ENCODE data around the gene IGF2R.
"Not testable (repeated sequence)": the region's sequence is repeated elsewhere in the genome, so short reads cannot be mapped to it uniquely, and the experiment has no call there.

IGF2R gene

DNA sequence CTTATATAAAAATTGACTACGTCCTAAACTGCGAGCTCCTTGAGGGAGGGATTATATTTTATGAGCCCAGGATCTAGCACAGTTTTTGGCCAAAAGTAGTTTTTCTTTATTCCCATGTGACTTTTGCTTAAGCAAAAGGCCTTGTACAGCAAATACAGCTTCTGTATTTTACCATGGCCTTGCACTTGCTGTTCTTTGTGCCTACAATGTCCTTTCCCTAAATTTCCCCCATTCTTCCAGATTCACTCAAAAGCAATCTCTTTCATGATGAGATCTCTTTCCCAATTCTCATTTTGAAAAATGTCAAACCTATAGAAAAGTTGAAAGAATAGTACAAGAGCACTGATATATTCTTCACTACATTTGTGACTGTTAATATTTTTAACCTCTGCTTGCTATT lies 4.8 kb upstream of the IGF2R start:
- Histone ChIP-seq H3K4me2 (no peak overlapping the region), H3K4me3 (no peak overlapping the region), H4K20me1 (peaks cover under 1% of the 10 kb centered on the region; the same call in 1 of the 2 replicates), H3K36me3 (no peaks in the 10 kb centered on the region), H3K27me3 (no peaks in the 10 kb centered on the region), H3K9me3 (no peaks in the 10 kb centered on the region), H3K4me1 (peaks cover 6% of the 10 kb centered on the region), H3K27ac (no peak overlapping the region), H3K9ac (no peak overlapping the region)
- no peak for TF ChIP-seq Cebpa-rat (IDR thresholded peaks at IDR 0.05)

DNA sequence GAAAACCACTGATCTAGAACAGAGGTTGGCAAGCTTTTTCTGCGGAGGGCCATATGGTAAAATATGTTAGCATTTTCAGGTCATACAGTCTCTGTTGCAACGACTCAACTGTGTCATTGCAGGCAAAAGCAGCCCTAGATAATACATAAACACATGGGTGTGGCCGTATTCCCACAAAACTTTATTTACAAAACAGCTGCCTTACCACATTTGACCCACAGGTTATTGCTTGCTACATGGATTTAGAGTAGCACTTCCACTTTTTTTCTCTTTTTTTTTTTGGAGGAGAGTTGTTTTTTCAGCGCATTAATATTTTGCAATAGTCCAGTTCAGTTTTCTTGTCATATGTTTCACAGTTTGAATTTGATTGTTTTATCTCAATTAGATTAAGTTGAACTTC lies 2.5 kb upstream of the IGF2R start:
- no peak overlapping the region for H3K4me3 ChIP-seq
- no peak for TF ChIP-seq Cebpa-rat (IDR thresholded peaks at IDR 0.05)
- H3K9me3 ChIP-seq, result no peaks in the 10 kb centered on the region
- no peaks in the 10 kb centered on the region for H3K27me3 ChIP-seq
- H3K27ac ChIP-seq, result no peak overlapping the region
- peaks cover 21% of the 10 kb centered on the region for H4K20me1 ChIP-seq
- H3K9ac ChIP-seq, result no peak overlapping the region
- no peaks in the 10 kb centered on the region for H3K36me3 ChIP-seq
- no peak overlapping the region for H3K4me2 ChIP-seq
- peaks cover 20% of the 10 kb centered on the region for H3K4me1 ChIP-seq

DNA sequence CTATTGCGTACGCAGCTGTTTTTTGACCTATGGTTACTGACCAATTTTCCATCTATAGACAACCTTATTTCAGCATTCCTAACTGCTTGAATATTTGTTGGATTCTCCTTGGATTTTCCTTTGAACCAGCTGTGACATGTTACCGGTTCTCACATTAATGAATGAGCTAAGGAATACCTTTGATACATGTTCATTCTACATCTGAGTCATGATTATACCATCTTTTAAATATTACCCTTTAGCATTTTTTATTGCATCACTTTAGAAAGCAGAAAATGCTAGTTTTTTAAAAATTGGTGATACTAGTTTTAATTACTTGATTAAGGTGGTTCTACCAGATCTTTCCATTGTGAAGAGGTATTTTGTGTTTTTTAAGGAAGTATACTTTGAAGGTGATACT lies 1.9 kb upstream of the IGF2R start:
- Histone ChIP-seq H3K27ac (no peak overlapping the region), H3K27me3 (no peaks in the 10 kb centered on the region), H3K9ac (no peak overlapping the region), H3K4me1 (peaks cover 26% of the 10 kb centered on the region), H3K4me2 (no peak overlapping the region), H3K4me3 (no peak overlapping the region), H4K20me1 (peaks cover 27% of the 10 kb centered on the region), H3K36me3 (no peaks in the 10 kb centered on the region), H3K9me3 (no peaks in the 10 kb centered on the region)
- no peak for TF ChIP-seq Cebpa-rat (IDR thresholded peaks at IDR 0.05)

DNA sequence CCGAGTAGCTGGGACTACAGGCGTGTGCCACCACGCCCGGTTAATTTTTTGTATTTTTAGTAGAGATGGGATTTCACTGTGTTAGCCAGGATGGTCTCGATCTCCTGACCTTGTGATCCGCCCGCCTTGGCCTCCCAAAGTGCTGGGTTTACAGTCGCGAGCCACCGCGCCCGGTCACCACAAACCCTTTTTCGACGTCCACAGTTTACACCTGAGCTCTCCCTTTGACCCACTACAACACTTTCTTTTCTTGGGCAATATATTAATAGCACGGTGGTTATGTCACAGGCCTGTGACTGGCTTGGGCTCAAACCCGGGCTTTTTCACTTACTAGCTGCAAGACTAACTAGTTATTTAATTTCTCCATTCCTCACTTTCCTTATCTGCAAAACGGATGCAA lies 1.3 kb upstream of the IGF2R start:
- H3K27me3 ChIP-seq, H3K36me3 ChIP-seq, H3K4me3 ChIP-seq, H3K4me2 ChIP-seq, H3K9ac ChIP-seq, H3K27ac ChIP-seq, H3K9me3 ChIP-seq: not testable (repeated sequence)
- H4K20me1 ChIP-seq, result peaks cover 33% of the 10 kb centered on the region
- H3K4me1 ChIP-seq, result peaks cover 33% of the 10 kb centered on the region

DNA sequence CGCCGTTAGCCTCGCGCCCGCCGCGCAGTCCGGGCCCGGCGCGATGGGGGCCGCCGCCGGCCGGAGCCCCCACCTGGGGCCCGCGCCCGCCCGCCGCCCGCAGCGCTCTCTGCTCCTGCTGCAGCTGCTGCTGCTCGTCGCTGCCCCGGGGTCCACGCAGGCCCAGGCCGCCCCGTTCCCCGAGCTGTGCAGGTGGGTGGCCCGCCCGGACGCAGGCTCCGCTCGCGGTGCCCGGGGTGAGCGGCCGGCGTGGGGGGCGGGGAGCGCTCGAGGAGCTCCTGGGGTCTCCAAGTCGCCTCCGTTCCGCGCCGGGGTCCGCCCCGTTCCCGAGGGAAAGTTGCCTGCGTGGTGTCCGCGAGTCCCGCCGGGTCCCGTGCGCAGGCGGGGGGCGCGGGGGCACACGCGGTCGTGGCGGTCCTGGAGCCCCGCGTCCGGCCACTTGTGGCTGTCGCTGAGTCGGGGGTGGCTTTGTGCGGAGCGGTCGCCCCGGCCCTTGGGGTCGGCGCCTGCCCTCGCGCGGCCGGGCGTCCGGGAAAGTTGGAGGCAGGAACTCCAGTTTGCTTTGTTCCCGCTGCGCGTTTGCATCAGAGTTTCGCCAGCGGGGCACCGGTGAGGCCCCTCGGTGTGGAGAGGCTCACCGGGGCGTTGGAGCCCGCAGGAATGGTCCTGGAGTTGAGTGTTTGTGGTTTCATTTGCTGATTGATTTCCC lies 476 bp downstream of the IGF2R start:
- peak overlapping the region; percentile 76 for H3K4me2 ChIP-seq

DNA sequence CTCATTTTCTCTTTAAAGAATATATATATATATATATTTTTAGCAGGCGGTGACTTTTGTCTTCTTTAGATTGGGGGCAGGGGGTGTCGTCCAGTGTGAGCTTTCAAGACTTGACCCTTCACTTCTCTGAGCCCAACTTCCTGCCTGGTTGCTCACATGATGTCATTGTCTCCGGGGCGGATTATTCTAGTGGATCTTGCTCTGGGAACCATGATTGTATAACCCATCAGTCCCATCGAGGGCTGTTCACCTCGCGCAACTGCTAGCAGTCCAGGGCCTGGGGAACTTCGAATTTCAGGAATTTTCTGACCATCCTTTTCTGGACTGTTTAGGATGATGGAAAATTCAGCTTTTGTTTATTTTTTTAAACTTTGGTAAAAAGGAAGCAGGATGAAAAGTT lies 1.0 kb downstream of the IGF2R start:
- peak overlapping the region; percentile 94 for H3K27ac ChIP-seq
- H4K20me1 ChIP-seq, result peaks cover 56% of the 10 kb centered on the region

More for the DNA sequence above, 476 bp downstream of the IGF2R start:
- TF ChIP-seq Cebpa-rat (IDR thresholded peaks at IDR 0.05), result no peak
- H3K27me3 ChIP-seq, result no peaks in the 10 kb centered on the region
- no peaks in the 10 kb centered on the region for H3K9me3 ChIP-seq
- H4K20me1 ChIP-seq, result peaks cover 51% of the 10 kb centered on the region
- H3K4me1 ChIP-seq, result peaks cover 50% of the 10 kb centered on the region
- peak overlapping the region; percentile 97 for H3K9ac ChIP-seq
- H3K4me3 ChIP-seq, result peak overlapping the region; percentile 99
- H3K27ac ChIP-seq, result peak overlapping the region; percentile 94
- H3K36me3 ChIP-seq, result no peaks in the 10 kb centered on the region

DNA sequence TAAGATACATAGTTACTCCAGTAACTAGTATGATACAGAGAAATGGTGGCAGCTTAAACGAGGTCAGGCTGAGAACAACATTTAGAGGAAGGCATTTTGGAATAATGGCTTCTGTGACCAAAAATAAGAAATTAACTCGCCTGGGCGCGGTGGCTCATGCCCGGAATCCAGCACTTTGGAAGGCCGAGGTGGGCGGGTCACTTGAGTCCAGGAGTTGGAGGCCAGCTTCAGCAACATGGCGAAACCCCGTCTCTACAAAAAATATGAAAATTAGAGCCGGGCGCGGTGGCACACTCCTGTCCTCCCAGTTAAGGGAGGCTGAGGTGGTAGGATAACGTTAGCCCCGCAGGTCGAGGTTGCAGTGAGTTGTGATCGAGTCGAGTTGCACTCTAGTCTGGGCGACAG lies 1.8 kb downstream of the IGF2R start:
- no peak for TF ChIP-seq Cebpa-rat (IDR thresholded peaks at IDR 0.05)
- Histone ChIP-seq H3K4me2 (peak overlapping the region; percentile 76), H3K4me1 (peaks cover 60% of the 10 kb centered on the region), H3K27ac (peak overlapping the region; percentile 94), H3K36me3 (no peaks in the 10 kb centered on the region), H3K4me3 (peak overlapping the region; percentile 99), H3K9me3 (no peaks in the 10 kb centered on the region), H3K9ac (peak overlapping the region; percentile 97; the same call in 1 of the 2 replicates), H3K27me3 (no peaks in the 10 kb centered on the region), H4K20me1 (peaks cover 62% of the 10 kb centered on the region)

More for the DNA sequence above, 1.0 kb downstream of the IGF2R start:
- Histone ChIP-seq H3K4me1 (peaks cover 55% of the 10 kb centered on the region), H3K9ac (peak overlapping the region; percentile 97), H3K36me3 (no peaks in the 10 kb centered on the region), H3K4me3 (peak overlapping the region; percentile 99), H3K4me2 (peak overlapping the region; percentile 76), H3K27me3 (no peaks in the 10 kb centered on the region), H3K9me3 (no peaks in the 10 kb centered on the region)
- no peak for TF ChIP-seq Cebpa-rat (IDR thresholded peaks at IDR 0.05)

DNA sequence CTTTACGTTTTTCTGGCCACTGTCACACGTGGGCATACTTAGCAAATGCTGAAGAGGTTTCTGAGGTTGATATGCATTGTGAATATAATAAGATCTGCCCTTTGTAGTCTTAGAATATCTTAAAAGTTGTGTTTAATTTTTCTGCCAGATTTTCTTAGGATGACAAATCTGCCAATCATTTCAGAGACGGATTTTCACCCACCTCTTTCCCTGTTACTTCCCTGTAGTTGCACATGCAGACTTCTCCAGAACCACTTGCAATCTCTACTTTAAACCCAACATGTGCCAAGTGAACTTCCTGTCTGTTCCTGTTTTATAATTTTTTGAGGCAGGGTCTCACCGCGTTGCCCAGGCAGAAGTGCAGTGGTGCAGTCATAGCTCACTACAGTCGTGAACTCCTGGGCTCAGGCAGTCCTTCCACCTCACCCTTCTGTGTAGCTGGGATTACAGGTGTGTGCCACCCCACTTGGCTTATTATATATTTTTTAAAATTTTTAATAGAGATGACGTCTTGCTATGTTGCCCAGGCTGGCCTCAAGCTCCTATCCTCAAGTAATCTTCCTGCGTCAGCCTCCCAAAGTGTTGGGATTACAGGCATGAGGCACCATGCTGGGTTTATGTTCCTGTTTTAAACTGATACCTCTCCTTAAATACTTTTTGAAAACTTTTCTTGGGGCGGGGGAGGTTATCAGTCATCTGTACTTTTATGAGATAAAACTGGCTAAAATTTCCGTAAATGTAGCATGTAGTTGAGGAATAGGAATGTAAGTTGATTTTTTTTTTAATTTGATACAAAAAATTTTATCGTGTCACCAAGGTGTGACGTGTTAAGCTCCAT lies 2.7 kb downstream of the IGF2R start:
- no peak overlapping the region for H3K27ac ChIP-seq
- peaks cover 70% of the 10 kb centered on the region for H4K20me1 ChIP-seq
- H3K4me2 ChIP-seq, result peak overlapping the region; percentile 76
- H3K9me3 ChIP-seq, result no peaks in the 10 kb centered on the region
- H3K9ac ChIP-seq, result peak overlapping the region; percentile 97; the same call in 1 of the 2 replicates
- H3K4me1 ChIP-seq, result peaks cover 69% of the 10 kb centered on the region
- H3K36me3 ChIP-seq, result no peaks in the 10 kb centered on the region
- TF ChIP-seq Cebpa-rat (IDR thresholded peaks at IDR 0.05), result no peak
- H3K4me3 ChIP-seq, result no peak overlapping the region
- H3K27me3 ChIP-seq, result no peaks in the 10 kb centered on the region

DNA sequence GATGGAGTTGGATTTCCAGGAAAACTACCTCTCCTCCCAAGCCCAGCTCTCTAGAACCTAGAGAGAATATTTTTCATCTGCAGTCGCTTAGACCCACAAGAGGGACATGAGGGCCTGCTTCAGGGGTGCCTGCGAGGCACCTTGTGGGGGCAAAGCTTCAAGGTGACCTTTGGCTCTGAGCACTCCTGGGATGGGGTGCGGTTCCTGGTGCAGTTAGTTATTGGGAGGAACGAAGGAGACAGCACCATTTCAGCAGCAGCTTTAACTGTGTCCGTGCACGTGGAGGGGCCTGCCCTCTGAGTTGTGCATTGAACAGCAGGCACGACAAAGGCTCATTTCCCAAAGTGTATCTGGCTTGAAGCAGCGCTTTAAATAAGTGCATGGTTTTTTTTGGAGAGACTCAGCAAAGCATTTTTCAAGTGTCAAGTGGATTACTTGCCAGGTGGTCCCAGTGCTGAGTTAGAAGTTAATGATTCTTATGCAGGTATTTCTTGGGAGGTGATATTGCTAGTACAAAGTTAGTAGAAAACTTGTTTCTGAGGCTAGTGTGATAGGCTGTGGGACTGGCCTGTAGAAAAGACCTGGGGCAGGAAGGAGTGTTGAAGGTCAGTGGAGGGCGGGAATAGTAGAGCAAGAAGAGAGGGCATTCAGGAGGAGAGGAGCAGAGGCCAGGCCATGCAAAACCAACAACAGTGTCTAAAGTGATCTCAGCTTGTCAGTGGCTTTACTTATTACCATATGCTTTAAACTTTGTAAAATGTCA lies 3.8 kb downstream of the IGF2R start:
- Histone ChIP-seq H3K27me3 (no peaks in the 10 kb centered on the region), H3K9me3 (no peaks in the 10 kb centered on the region), H3K36me3 (no peaks in the 10 kb centered on the region), H3K4me2 (no peak overlapping the region; the same call in 1 of the 2 replicates), H3K9ac (no peak overlapping the region), H3K27ac (no peak overlapping the region), H3K4me1 (peaks cover 80% of the 10 kb centered on the region), H3K4me3 (no peak overlapping the region), H4K20me1 (peaks cover 82% of the 10 kb centered on the region)
- no peak for TF ChIP-seq Cebpa-rat (IDR thresholded peaks at IDR 0.05)

Data from BLaER1 (cell line).